ENCODE results near the gene ZNF133. TPM values are rescaled to one million over a fixed set of nuclear protein-coding genes. Genes with fewer than 3 reads are reported as not detected.

ZNF133 gene
- total and polyA plus RNA-seq, 2 donors (not counting 1 experiment from before 2014, with no cell fraction given): 13.7 to 14.9 TPM

DNA sequence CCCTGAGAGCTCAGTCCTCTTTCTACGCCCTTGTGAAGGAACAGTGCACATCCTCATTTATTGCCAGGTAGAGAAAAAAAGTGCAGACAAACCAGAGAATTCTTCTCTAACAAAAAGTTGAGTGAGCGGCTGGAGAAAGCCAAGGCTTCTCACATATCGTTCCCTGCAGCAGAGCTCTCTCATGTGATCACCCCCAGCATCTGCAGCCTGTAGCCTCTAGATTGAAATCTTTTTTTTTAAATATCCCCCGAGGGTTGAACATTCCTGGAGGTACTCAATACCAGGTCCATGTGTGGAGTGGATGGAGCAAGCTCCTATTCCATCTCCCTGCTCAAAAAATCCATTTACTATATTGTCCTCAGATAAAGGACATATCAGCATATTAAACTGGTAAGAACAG, 22.9 kb upstream of the ZNF133 start:
- no peaks in the 10 kb centered on the region for H4K20me1 ChIP-seq (ENCODE audit: control insufficient read depth, insufficient read depth, low read length, poor library complexity, severe bottlenecking)
- no peak overlapping the region for H3K4me3 Mint-ChIP-seq
- no peak overlapping the region for H3K27ac ChIP-seq (ENCODE audit: low read length in 2 of 2)
- TF ChIP-seq, protein P1, sequence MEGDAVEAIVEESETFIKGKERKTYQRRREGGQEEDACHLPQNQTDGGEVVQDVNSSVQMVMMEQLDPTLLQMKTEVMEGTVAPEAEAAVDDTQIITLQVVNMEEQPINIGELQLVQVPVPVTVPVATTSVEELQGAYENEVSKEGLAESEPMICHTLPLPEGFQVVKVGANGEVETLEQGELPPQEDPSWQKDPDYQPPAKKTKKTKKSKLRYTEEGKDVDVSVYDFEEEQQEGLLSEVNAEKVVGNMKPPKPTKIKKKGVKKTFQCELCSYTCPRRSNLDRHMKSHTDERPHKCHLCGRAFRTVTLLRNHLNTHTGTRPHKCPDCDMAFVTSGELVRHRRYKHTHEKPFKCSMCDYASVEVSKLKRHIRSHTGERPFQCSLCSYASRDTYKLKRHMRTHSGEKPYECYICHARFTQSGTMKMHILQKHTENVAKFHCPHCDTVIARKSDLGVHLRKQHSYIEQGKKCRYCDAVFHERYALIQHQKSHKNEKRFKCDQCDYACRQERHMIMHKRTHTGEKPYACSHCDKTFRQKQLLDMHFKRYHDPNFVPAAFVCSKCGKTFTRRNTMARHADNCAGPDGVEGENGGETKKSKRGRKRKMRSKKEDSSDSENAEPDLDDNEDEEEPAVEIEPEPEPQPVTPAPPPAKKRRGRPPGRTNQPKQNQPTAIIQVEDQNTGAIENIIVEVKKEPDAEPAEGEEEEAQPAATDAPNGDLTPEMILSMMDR (IDR thresholded peaks at IDR 0.05): no peak
- TF ChIP-seq EZH2 (IDR thresholded peaks at IDR 0.05; ENCODE audit: borderline replicate concordance, insufficient read depth, low read depth, low read length, poor library complexity, severe bottlenecking): no peak
- H3K4me1 ChIP-seq (ENCODE audit: control insufficient read depth in 2 of 2, insufficient read depth in 2 of 2, low read length in 2 of 2): no peaks in the 10 kb centered on the region
- no peaks in the 10 kb centered on the region for H3K79me2 ChIP-seq (ENCODE audit: control insufficient read depth, insufficient read depth, low read length)
- 100% methylated on average over 2 of the region's 4 CpGs for WGBS (ENCODE audit: insufficient coverage)
- DNase-seq: no peak
- H3K9me3 ChIP-seq (ENCODE audit: control extremely low read depth in 1 of 3, control insufficient read depth in 2 of 3, insufficient read depth in 1 of 3, low read length in 2 of 3): no peaks in the 10 kb centered on the region
- H3K4me2 ChIP-seq (replicated peaks; ENCODE audit: low read depth, low read length, poor library complexity, severe bottlenecking): no peak overlapping the region
- H3K27me3 ChIP-seq (replicated peaks in 1 of 4; ENCODE audit: control extremely low read depth in 1 of 4, control insufficient read depth in 3 of 4, insufficient read depth in 4 of 4, low read length in 3 of 4): peaks cover 0 to 4% (median 1%) of the 10 kb centered on the region in 4 experiments
- intact Hi-C loops (cut with micrococcal nuclease): no loop called here
- no peaks in the 10 kb centered on the region for H3K36me3 ChIP-seq (replicated peaks in 1 of 2; ENCODE audit: control extremely low read depth in 1 of 2, control insufficient read depth in 1 of 2, extremely low read depth in 1 of 2, insufficient read depth in 2 of 2, low read length in 1 of 2)
- no peaks in the 10 kb centered on the region for H3K9me3 Mint-ChIP-seq (ENCODE audit: insufficient read depth)
- peaks cover 23% of the 10 kb centered on the region for H3K27me3 Mint-ChIP-seq
- H3K4me1 Mint-ChIP-seq: no peaks in the 10 kb centered on the region
- H3K27ac Mint-ChIP-seq: no peak overlapping the region
- H2AFZ ChIP-seq (ENCODE audit: insufficient read depth, low read depth, low read length, poor library complexity, severe bottlenecking): no peak overlapping the region
- H3K4me3 ChIP-seq (ENCODE audit: control extremely low read depth in 1 of 5, extremely low read depth in 1 of 5, insufficient read depth in 1 of 5, low read depth in 2 of 5, low read length in 4 of 5): no peak overlapping the region
- ChIA-PET POLR2A (no interaction called here), CTCF (no interaction called here)
- ATAC-seq (ENCODE audit: low read depth): no peak
- no peak overlapping the region for H3K9ac ChIP-seq (ENCODE audit: low read length)

DNA sequence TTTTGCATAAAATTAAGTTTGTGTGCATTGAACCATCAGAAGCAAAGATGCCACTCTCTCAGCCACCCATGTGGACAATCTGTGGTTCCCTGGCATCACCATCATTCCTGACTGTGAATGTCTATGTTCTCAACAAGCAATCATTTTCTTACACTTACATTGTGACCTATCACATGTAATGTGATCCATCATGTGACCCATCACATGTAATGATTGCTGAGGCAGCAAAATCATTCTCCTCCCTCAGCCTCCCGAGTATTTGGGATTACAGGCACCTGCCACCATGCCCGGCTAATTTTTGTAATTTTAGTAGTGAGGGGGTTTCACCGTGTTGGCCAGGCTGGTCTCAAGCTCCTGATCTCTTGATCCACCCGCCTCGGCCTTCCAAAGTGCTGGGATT, 22.0 kb upstream of the ZNF133 start:
- TF ChIP-seq, protein P1 (IDR thresholded peaks at IDR 0.05): no peak
- TF ChIP-seq EZH2 (IDR thresholded peaks at IDR 0.05; ENCODE audit: borderline replicate concordance, insufficient read depth, low read depth, low read length, poor library complexity, severe bottlenecking): no peak
- peaks cover 28% of the 10 kb centered on the region for H3K27me3 Mint-ChIP-seq
- POLR2A ChIA-PET: no interaction called here
- no peak overlapping the region for H3K27ac Mint-ChIP-seq
- H3K9ac ChIP-seq (ENCODE audit: low read length): no peak overlapping the region
- no peaks in the 10 kb centered on the region for H3K79me2 ChIP-seq (ENCODE audit: control insufficient read depth, insufficient read depth, low read length)
- no peaks in the 10 kb centered on the region for H3K4me1 ChIP-seq (ENCODE audit: control insufficient read depth in 2 of 2, insufficient read depth in 2 of 2, low read length in 2 of 2)
- no peaks in the 10 kb centered on the region for H4K20me1 ChIP-seq (ENCODE audit: control insufficient read depth, insufficient read depth, low read length, poor library complexity, severe bottlenecking)
- H3K27ac ChIP-seq (ENCODE audit: low read length in 2 of 2): no peak overlapping the region
- no CpG with 5 or more reads among the region's 5 CpGs for WGBS (ENCODE audit: insufficient coverage)
- H3K27me3 ChIP-seq (replicated peaks in 1 of 4; ENCODE audit: control extremely low read depth in 1 of 4, control insufficient read depth in 3 of 4, insufficient read depth in 4 of 4, low read length in 3 of 4): peaks cover 0 to 4% (median 1%) of the 10 kb centered on the region in 4 experiments
- DNase-seq: no peak
- no peak overlapping the region for H3K4me3 ChIP-seq (ENCODE audit: control extremely low read depth in 1 of 5, extremely low read depth in 1 of 5, insufficient read depth in 1 of 5, low read depth in 2 of 5, low read length in 4 of 5)
- H3K9me3 Mint-ChIP-seq (ENCODE audit: insufficient read depth): no peaks in the 10 kb centered on the region
- CTCF ChIA-PET: no interaction called here
- ATAC-seq (ENCODE audit: low read depth): no peak
- H3K36me3 ChIP-seq (replicated peaks in 1 of 2; ENCODE audit: control extremely low read depth in 1 of 2, control insufficient read depth in 1 of 2, extremely low read depth in 1 of 2, insufficient read depth in 2 of 2, low read length in 1 of 2): no peaks in the 10 kb centered on the region
- H3K4me1 Mint-ChIP-seq: no peaks in the 10 kb centered on the region
- no peaks in the 10 kb centered on the region for H3K9me3 ChIP-seq (ENCODE audit: control extremely low read depth in 1 of 3, control insufficient read depth in 2 of 3, insufficient read depth in 1 of 3, low read length in 2 of 3)
- intact Hi-C loops (cut with micrococcal nuclease): no loop called here
- H3K4me3 Mint-ChIP-seq: no peak overlapping the region
- no peak overlapping the region for H2AFZ ChIP-seq (ENCODE audit: insufficient read depth, low read depth, low read length, poor library complexity, severe bottlenecking)
- no peak overlapping the region for H3K4me2 ChIP-seq (replicated peaks; ENCODE audit: low read depth, low read length, poor library complexity, severe bottlenecking)
